Femur (tissue), 1 donor: ENCODE results near the gene TP63.

Experiments
- DNase-seq: peaks from one replicate; pipeline ENCODE4 v3.0.0-alpha.2; 2017

The TP63 gene

GRCh38 chr3:189871418-189871817 lies 240.2 kb downstream of the TP63 start:
- no peak for DNase-seq

- DNase-seq: no peak
Measured at GRCh38 chr3:189883113-189883753, 252.0 kb downstream of the TP63 start.

- DNase-seq: no peak
Measured at GRCh38 chr3:189890496-189890895, 259.3 kb downstream of the TP63 start.

- DNase-seq: no peak
Measured at GRCh38 chr3:189896533-189896932, 265.3 kb downstream of the TP63 start.

- no peak for DNase-seq
Measured at GRCh38 chr3:189897406-189897805, 266.2 kb downstream of the TP63 start.

GRCh38 chr3:189898559-189899153 lies 267.5 kb downstream of the TP63 start:
- no peak for DNase-seq

- no peak for DNase-seq
Measured at GRCh38 chr3:189899186-189899585, 268.0 kb downstream of the TP63 start.

GRCh38 chr3:189900578-189900977 lies 269.4 kb downstream of the TP63 start:
- no peak for DNase-seq

GRCh38 chr3:189901481-189901880 lies 270.3 kb downstream of the TP63 start:
- no peak for DNase-seq

- no peak for DNase-seq
Measured at GRCh38 chr3:189902230-189903186, 271.3 kb downstream of the TP63 start.

- DNase-seq: no peak
Measured at GRCh38 chr3:189903562-189904250, 272.5 kb downstream of the TP63 start.

- no peak for DNase-seq
Measured at GRCh38 chr3:189907803-189908202, 276.6 kb downstream of the TP63 start.

- no peak for DNase-seq
Measured at GRCh38 chr3:189908646-189909045, 277.5 kb downstream of the TP63 start.

GRCh38 chr3:189909139-189909538 lies 277.9 kb downstream of the TP63 start:
- DNase-seq: no peak

- DNase-seq: no peak
Measured at GRCh38 chr3:189909573-189909972, 278.4 kb downstream of the TP63 start.

GRCh38 chr3:189911001-189911400 lies 279.8 kb downstream of the TP63 start:
- no peak for DNase-seq

GRCh38 chr3:189914799-189915198 lies 283.6 kb downstream of the TP63 start:
- DNase-seq: no peak

- DNase-seq: no peak
Measured at GRCh38 chr3:189921770-189922169, 290.6 kb downstream of the TP63 start.

GRCh38 chr3:189927975-189928895 lies 297.0 kb downstream of the TP63 start:
- no peak for DNase-seq

- no peak for DNase-seq
Measured at GRCh38 chr3:189936201-189936945, 305.2 kb downstream of the TP63 start.
